Mucosa of descending colon (tissue), 3 donors: Measurements from ENCODE around the gene OLFML1. TPM values are rescaled to one million over a fixed set of nuclear protein-coding genes. Genes with fewer than 3 reads are reported as not detected.

Experiments used
- ATAC-seq: fragments of 200-7000 bp; cut with Tn5 transposase; one replicate; pipeline ENCODE4 v1.9.1; 2020; ENCODE audit warnings: mild to moderate bottlenecking, moderate library complexity
- DNase-seq, 3 donors: peaks; one replicate each; pipeline ENCODE4 v3.0.0-alpha.2; 2020
- H3K36me3 ChIP-seq: fragments of 200-600 bp; one replicate; pipeline ENCODE4 v1.8.0; 2021; ENCODE audit warnings: low read depth, mild to moderate bottlenecking
- H3K4me1 ChIP-seq: fragments of 200-600 bp; one replicate; pipeline ENCODE4 v1.8.0; 2021; ENCODE audit warnings: low read depth, mild to moderate bottlenecking
- H3K4me3 ChIP-seq: fragments of 200-600 bp; one replicate; pipeline ENCODE4 v1.8.0; 2021; ENCODE audit warnings: mild to moderate bottlenecking
- H3K9me3 ChIP-seq: fragments of 200-600 bp; one replicate; pipeline ENCODE4 v1.8.0; 2021; ENCODE audit warnings: mild to moderate bottlenecking
- CTCF ChIP-seq: fragments of 200-600 bp; IDR thresholded peaks from one replicate; pipeline ENCODE4 v1.8.0; 2022; ENCODE audit warnings: antibody characterized with exemption, mild to moderate bottlenecking
- intact Hi-C, 2 donors: fragments of 100-400 bp; cut with DNase I in 1 of 2; cut with micrococcal nuclease in 1 of 2; formaldehyde crosslinking; loops; one replicate each; pipeline versions ENCODE4 v1.11.0 to v1.11.1; 2022; cut with DNase I, micrococcal nuclease
- total RNA-seq, 3 donors: library from RNA; stranded (reverse); fragmentation: NEBNext Ultra II Directional in 2 of 3; extraction: Animal tissue kit (Norgen Biotek cat#: 25700) in 2 of 3; gene quantifications; one replicate each; pipeline versions ENCODE4 v1.2.1 to v1.2.4, GENCODE V29; 2021 to 2023
- donor health status: DM: no; HTN: no; CAD: no; lungs with moderate emphysema.
- donor health status: DM: no; HTN: no; CAD: no.
- donor health status: DM: no; HTN: yes; CAD: no.

Gene OLFML1
- total RNA-seq, 3 donors from 2014 or later, result 2.1 to 11.2 (median 5.2) TPM

- peak; percentile 86 for TF ChIP-seq CTCF
- H3K36me3 ChIP-seq, result no peaks in the 10 kb centered on the region
- no peaks in the 10 kb centered on the region for H3K4me1 ChIP-seq
- H3K9me3 ChIP-seq, result no peaks in the 10 kb centered on the region
- ATAC-seq, result peak; percentile 88
- intact Hi-C loops, result loop anchor here in 1 of 2 donors (10.0 kb wide), 1 partner anchor 348 kb away; no protein-coding TSS in a partner anchor
- DNase-seq, result peak in 2 of 3 donors; percentile 78 to 85
- no peak overlapping the region for H3K4me3 ChIP-seq
Measured at GRCh38 chr11:7442588-7443215, 42.6 kb upstream of the OLFML1 start.

- ATAC-seq, result no peak
- Histone ChIP-seq H3K36me3 (no peaks in the 10 kb centered on the region), H3K4me3 (no peak overlapping the region), H3K4me1 (no peaks in the 10 kb centered on the region), H3K9me3 (no peaks in the 10 kb centered on the region)
- intact Hi-C loops, result loop anchor here in 1 of 2 donors (10.0 kb wide), 1 partner anchor 350 kb away; no protein-coding TSS in a partner anchor
- no peak for TF ChIP-seq CTCF
- DNase-seq, result no peak
Measured at GRCh38 chr11:7444091-7444981, 41.0 kb upstream of the OLFML1 start.

GRCh38 chr11:7445564-7445963 lies 39.7 kb upstream of the OLFML1 start:
- Histone ChIP-seq H3K4me3 (no peak overlapping the region), H3K9me3 (no peaks in the 10 kb centered on the region), H3K4me1 (no peaks in the 10 kb centered on the region), H3K36me3 (no peaks in the 10 kb centered on the region)
- DNase-seq, result no peak
- no peak for ATAC-seq
- intact Hi-C loops, result loop anchor here in 1 of 2 donors (10.0 kb wide), 1 partner anchor 351 kb away; no protein-coding TSS in a partner anchor
- TF ChIP-seq CTCF, result no peak

- intact Hi-C loops, result loop anchor here in 1 of 2 donors (10.0 kb wide), 1 partner anchor 353 kb away; no protein-coding TSS in a partner anchor
- Histone ChIP-seq H3K9me3 (no peaks in the 10 kb centered on the region), H3K36me3 (no peaks in the 10 kb centered on the region), H3K4me3 (no peak overlapping the region), H3K4me1 (no peaks in the 10 kb centered on the region)
- TF ChIP-seq CTCF, result no peak
- DNase-seq (no peak), ATAC-seq (no peak)
Measured at GRCh38 chr11:7448201-7448600, 37.1 kb upstream of the OLFML1 start.

- no peaks in the 10 kb centered on the region for H3K36me3 ChIP-seq
- ATAC-seq (peak; percentile 50), DNase-seq (peak in 1 of 3 donors; percentile 7)
- no peak overlapping the region for H3K4me3 ChIP-seq
- no peaks in the 10 kb centered on the region for H3K9me3 ChIP-seq
- no peak for TF ChIP-seq CTCF
- intact Hi-C loops, result loop anchor here in 1 of 2 donors (10.0 kb wide), 1 partner anchor 355 kb away; no protein-coding TSS in a partner anchor
- H3K4me1 ChIP-seq, result no peaks in the 10 kb centered on the region
Measured at GRCh38 chr11:7449211-7449840, 36.0 kb upstream of the OLFML1 start.
